NT2/D1 (cell line): ENCODE results near the gene HIBADH.

Experiments used
- YY1 ChIP-seq: IDR thresholded peaks from 2 replicates; pipeline ENCODE4 v1.6.1; 2011; ENCODE audit not compliant: insufficient read length, insufficient read depth
- ZNF274 ChIP-seq: IDR thresholded peaks from 2 replicates; pipeline ENCODE4 v1.6.1; 2011; ENCODE audit warnings: mild to moderate bottlenecking, low read depth, low read length

DNA sequence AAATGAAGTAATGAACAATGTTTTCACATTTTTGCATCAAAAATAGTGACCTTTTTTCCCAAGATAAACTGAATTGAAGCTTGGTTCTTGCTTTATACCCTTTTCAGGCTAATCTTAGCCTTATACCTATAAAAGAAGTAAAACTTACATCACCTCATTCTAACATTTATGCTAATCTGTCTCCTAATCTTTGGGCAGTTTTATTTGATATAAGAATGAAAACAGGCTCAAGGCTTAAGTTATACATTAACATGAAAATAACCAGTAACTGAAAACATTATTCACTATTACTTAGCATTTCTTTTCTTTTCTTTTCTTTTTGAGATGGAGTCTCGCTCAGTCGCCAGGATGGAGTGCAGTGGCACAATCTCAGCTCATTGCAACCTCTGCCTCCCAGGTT lies 113.1 kb downstream of the HIBADH start:
- TF ChIP-seq ZNF274 (no peak), YY1 (no peak)
